Upper lobe of left lung (tissue), 4 donors: ENCODE results near the gene CHST9.

Experiments
- CTCF ChIP-seq, 6 experiments: fragments of 450-650 bp in 4 of 6; fragments of 200-600 bp in 2 of 6; sonication (generic) in 2 of 6; IDR thresholded peaks; one replicate each; pipeline ENCODE4 v1.5.1; 2016 to 2019; ENCODE audit warnings: antibody characterized with exemption in 6 of 6
- POLR2A ChIP-seq, 4 donors: fragments of 450-650 bp; IDR thresholded peaks; one replicate each; pipeline ENCODE4 v1.5.1; 2016 to 2017; ENCODE audit warnings: antibody characterized with exemption in 4 of 4, mild to moderate bottlenecking in 2 of 4

- no peak for TF ChIP-seq CTCF (IDR thresholded peaks at IDR 0.05)
- no peak for TF ChIP-seq POLR2A (IDR thresholded peaks at IDR 0.05)
Measured at GRCh38 chr18:27094621-27095020, 90.5 kb downstream of the CHST9 start.
